ENCODE measurements around the gene EWSR1.

The EWSR1 gene

GRCh38 chr22:29310065-29310862 lies 42.2 kb downstream of the EWSR1 start:
- no peak overlapping the region for H3K4me3 ChIP-seq (ENCODE audit: control insufficient read depth, low read depth, low read length)
- DNase-seq (ENCODE audit: low read depth): no peak
- no peak for TF ChIP-seq CTCF (IDR thresholded peaks at IDR 0.05; ENCODE audit: control insufficient read depth, insufficient read depth, low read depth, low read length, missing control alignments)

GRCh38 chr22:29310863-29311339 lies 42.8 kb downstream of the EWSR1 start:
- no peak overlapping the region; the same call in 1 of the 2 replicates for H3K4me3 ChIP-seq (ENCODE audit: control insufficient read depth, low read depth, low read length)
- peak; percentile 89 for DNase-seq (ENCODE audit: low read depth)
- no peak for TF ChIP-seq CTCF (IDR thresholded peaks at IDR 0.05; ENCODE audit: control insufficient read depth, insufficient read depth, low read depth, low read length, missing control alignments)

- DNase-seq (ENCODE audit: low read depth): no peak
- no peak overlapping the region; the same call in 1 of the 2 replicates for H3K4me3 ChIP-seq (ENCODE audit: control insufficient read depth, low read depth, low read length)
- no peak for TF ChIP-seq CTCF (IDR thresholded peaks at IDR 0.05; ENCODE audit: control insufficient read depth, insufficient read depth, low read depth, low read length, missing control alignments)
Observed at GRCh38 chr22:29311464-29312217, 43.6 kb downstream of the EWSR1 start.

GRCh38 chr22:29312218-29313125 lies 44.4 kb downstream of the EWSR1 start:
- no peak for TF ChIP-seq CTCF (IDR thresholded peaks at IDR 0.05; ENCODE audit: control insufficient read depth, insufficient read depth, low read depth, low read length, missing control alignments)
- no peak overlapping the region for H3K4me3 ChIP-seq (ENCODE audit: control insufficient read depth, low read depth, low read length)
- no peak for DNase-seq (ENCODE audit: low read depth)

- peak; percentile 45 for TF ChIP-seq CTCF (IDR thresholded peaks at IDR 0.05; ENCODE audit: control insufficient read depth, insufficient read depth, low read depth, low read length, missing control alignments)
- no peak overlapping the region for H3K4me3 ChIP-seq (ENCODE audit: control insufficient read depth, low read depth, low read length)
- DNase-seq (ENCODE audit: low read depth): no peak
Observed at GRCh38 chr22:29313126-29313575, 45.1 kb downstream of the EWSR1 start.
